Peyer's patch (tissue), 4 donors: ENCODE measurements around the gene NEDD4L.

Experiments used
- POLR2A ChIP-seq, 2 donors: fragments of 450-650 bp; IDR thresholded peaks; one replicate each; pipeline ENCODE4 v1.5.1; 2017; ENCODE audit warnings: antibody characterized with exemption in 2 of 2, mild to moderate bottlenecking in 2 of 2, moderate library complexity in 2 of 2
- TF ChIP-seq, protein P1 (sequence below), 6 experiments: fragments of 450-650 bp in 4 of 6; fragments of 200-600 bp in 2 of 6; sonication (generic) in 1 of 6; IDR thresholded peaks; one replicate each; pipeline ENCODE4 v1.5.1; 2017 to 2019; ENCODE audit warnings: antibody characterized with exemption in 6 of 6, mild to moderate bottlenecking in 3 of 6, moderate library complexity in 1 of 6

DNA sequence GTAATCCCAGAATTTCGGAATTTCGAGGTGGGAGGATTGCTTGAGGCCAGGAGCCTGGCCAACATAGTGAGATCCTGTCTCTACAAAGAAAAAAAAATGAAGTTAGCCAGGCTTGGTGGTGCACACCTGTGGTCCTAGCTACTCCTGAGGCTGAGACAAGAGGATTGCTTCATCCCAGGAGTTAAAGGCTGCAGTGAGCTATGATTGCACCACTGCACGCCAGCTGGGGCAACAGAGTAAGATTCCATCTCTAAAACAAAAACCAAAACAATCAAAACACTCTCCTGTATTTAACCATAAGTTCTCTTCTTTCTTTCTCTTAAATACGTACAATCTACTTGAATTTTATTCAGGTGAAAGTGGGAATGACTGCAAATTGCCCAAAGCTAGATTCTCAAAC lies 33.8 kb upstream of the NEDD4L start:
- TF ChIP-seq, protein P1, sequence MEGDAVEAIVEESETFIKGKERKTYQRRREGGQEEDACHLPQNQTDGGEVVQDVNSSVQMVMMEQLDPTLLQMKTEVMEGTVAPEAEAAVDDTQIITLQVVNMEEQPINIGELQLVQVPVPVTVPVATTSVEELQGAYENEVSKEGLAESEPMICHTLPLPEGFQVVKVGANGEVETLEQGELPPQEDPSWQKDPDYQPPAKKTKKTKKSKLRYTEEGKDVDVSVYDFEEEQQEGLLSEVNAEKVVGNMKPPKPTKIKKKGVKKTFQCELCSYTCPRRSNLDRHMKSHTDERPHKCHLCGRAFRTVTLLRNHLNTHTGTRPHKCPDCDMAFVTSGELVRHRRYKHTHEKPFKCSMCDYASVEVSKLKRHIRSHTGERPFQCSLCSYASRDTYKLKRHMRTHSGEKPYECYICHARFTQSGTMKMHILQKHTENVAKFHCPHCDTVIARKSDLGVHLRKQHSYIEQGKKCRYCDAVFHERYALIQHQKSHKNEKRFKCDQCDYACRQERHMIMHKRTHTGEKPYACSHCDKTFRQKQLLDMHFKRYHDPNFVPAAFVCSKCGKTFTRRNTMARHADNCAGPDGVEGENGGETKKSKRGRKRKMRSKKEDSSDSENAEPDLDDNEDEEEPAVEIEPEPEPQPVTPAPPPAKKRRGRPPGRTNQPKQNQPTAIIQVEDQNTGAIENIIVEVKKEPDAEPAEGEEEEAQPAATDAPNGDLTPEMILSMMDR (IDR thresholded peaks at IDR 0.05) = no peak
- no peak for TF ChIP-seq POLR2A (IDR thresholded peaks at IDR 0.05)
